MM.1S (cell line): ENCODE results near the gene COQ7.
A peak's percentile ranks its signal among the peaks of the same experiment; 100 is the strongest.

Experiments used
- DNase-seq: peaks from one replicate; pipeline ENCODE4 v3.0.0-alpha.2; 2015
- H2AFZ ChIP-seq: fragments of 300-600 bp; sonication (generic); 2 replicates; pipeline ENCODE4 v1.6.0; 2016; ENCODE audit warnings: antibody characterized with exemption, low read length
- H3F3A ChIP-seq: fragments of 300-600 bp; sonication (generic); 2 replicates; pipeline ENCODE4 v1.6.1; 2016; ENCODE audit warnings: mild to moderate bottlenecking, antibody characterized with exemption, low read length, moderate library complexity, mixed read lengths; ENCODE audit not compliant: insufficient read depth
- H3K27ac ChIP-seq: fragments of 300-600 bp; sonication (generic); 2 replicates; pipeline ENCODE4 v1.5.1; 2016; ENCODE audit warnings: mild to moderate bottlenecking, low read length
- H3K27me3 ChIP-seq: fragments of 300-600 bp; sonication (generic); replicated peaks from 2 replicates; pipeline ENCODE4 v1.6.0; 2016; ENCODE audit warnings: low read length; ENCODE audit not compliant: insufficient read depth
- H3K36me3 ChIP-seq: fragments of 300-600 bp; sonication (generic); replicated peaks from 2 replicates; pipeline ENCODE4 v1.6.1; 2016; ENCODE audit warnings: mild to moderate bottlenecking, low read length, mixed read lengths; ENCODE audit not compliant: insufficient read depth
- H3K4me1 ChIP-seq: fragments of 300-600 bp; sonication (generic); 2 replicates; pipeline ENCODE4 v1.6.1; 2016; ENCODE audit warnings: low read length, mixed read lengths
- H3K4me2 ChIP-seq: fragments of 300-600 bp; sonication (generic); 2 replicates; pipeline ENCODE4 v1.6.0; 2016; ENCODE audit warnings: low read depth, low read length
- H3K4me3 ChIP-seq: fragments of 300-600 bp; sonication (generic); 2 replicates; pipeline ENCODE4 v1.5.1; 2016; ENCODE audit warnings: low read length, mixed read lengths
- H3K79me2 ChIP-seq: fragments of 300-600 bp; sonication (generic); 2 replicates; pipeline ENCODE4 v1.6.1; 2016; ENCODE audit warnings: mixed run types, low read length, mixed read lengths
- H3K9ac ChIP-seq: fragments of 300-600 bp; sonication (generic); 2 replicates; pipeline ENCODE4 v1.6.1; 2016; ENCODE audit warnings: low read length, mixed read lengths
- H3K9me2 ChIP-seq: fragments of 300-600 bp; sonication (generic); replicated peaks from 2 replicates; pipeline ENCODE4 v1.6.1; 2016; ENCODE audit warnings: mild to moderate bottlenecking, low read length, mixed read lengths; ENCODE audit not compliant: insufficient read depth
- H3K9me3 ChIP-seq: fragments of 300-600 bp; sonication (generic); replicated peaks from 2 replicates; pipeline ENCODE4 v1.6.1; 2016; ENCODE audit warnings: mild to moderate bottlenecking, low read length, mixed read lengths; ENCODE audit not compliant: insufficient read depth
- H4K20me1 ChIP-seq: fragments of 300-600 bp; sonication (generic); 2 replicates; pipeline ENCODE4 v1.6.1; 2016; ENCODE audit warnings: mild to moderate bottlenecking, low read length, moderate library complexity, mixed read lengths; ENCODE audit not compliant: insufficient read depth
- EZH2 ChIP-seq: fragments of 300-600 bp; sonication (generic); optimal IDR thresholded peaks from 2 replicates; pipeline ENCODE3; 2017; ENCODE audit warnings: low read depth, mild to moderate bottlenecking, antibody characterized with exemption, low read length, mixed read lengths
- EZH2phosphoT487 ChIP-seq: fragments of 300-600 bp; sonication (generic); IDR thresholded peaks from 2 replicates; pipeline ENCODE4 v1.6.1; 2018; ENCODE audit warnings: antibody characterized with exemption, low read length
- TF ChIP-seq, protein P1 (sequence below): fragments of 300-600 bp; sonication (generic); IDR thresholded peaks from 2 replicates; pipeline ENCODE4 v1.5.1; 2016; ENCODE audit warnings: antibody characterized with exemption, low read length, mixed read lengths

The COQ7 gene

GRCh38 chr16:19062706-19063105 lies 4.7 kb upstream of the COQ7 start:
- no peak overlapping the region for H3K9ac ChIP-seq
- no peaks in the 10 kb centered on the region for H3K9me2 ChIP-seq
- no peaks in the 10 kb centered on the region for H3K4me1 ChIP-seq
- no peak overlapping the region for H2AFZ ChIP-seq
- no peak overlapping the region for H3K27ac ChIP-seq
- H3K4me2 ChIP-seq, result no peak overlapping the region
- TF ChIP-seq EZH2, result no peak
- TF ChIP-seq, protein P1, sequence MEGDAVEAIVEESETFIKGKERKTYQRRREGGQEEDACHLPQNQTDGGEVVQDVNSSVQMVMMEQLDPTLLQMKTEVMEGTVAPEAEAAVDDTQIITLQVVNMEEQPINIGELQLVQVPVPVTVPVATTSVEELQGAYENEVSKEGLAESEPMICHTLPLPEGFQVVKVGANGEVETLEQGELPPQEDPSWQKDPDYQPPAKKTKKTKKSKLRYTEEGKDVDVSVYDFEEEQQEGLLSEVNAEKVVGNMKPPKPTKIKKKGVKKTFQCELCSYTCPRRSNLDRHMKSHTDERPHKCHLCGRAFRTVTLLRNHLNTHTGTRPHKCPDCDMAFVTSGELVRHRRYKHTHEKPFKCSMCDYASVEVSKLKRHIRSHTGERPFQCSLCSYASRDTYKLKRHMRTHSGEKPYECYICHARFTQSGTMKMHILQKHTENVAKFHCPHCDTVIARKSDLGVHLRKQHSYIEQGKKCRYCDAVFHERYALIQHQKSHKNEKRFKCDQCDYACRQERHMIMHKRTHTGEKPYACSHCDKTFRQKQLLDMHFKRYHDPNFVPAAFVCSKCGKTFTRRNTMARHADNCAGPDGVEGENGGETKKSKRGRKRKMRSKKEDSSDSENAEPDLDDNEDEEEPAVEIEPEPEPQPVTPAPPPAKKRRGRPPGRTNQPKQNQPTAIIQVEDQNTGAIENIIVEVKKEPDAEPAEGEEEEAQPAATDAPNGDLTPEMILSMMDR, result no peak
- no peak for TF ChIP-seq EZH2phosphoT487
- H3K4me3 ChIP-seq, result no peak overlapping the region
- H3F3A ChIP-seq, result no peaks in the 10 kb centered on the region
- no peaks in the 10 kb centered on the region for H4K20me1 ChIP-seq
- H3K79me2 ChIP-seq, result no peaks in the 10 kb centered on the region
- no peak for DNase-seq
- no peaks in the 10 kb centered on the region for H3K36me3 ChIP-seq
- no peaks in the 10 kb centered on the region for H3K9me3 ChIP-seq
- no peaks in the 10 kb centered on the region for H3K27me3 ChIP-seq

DNA sequence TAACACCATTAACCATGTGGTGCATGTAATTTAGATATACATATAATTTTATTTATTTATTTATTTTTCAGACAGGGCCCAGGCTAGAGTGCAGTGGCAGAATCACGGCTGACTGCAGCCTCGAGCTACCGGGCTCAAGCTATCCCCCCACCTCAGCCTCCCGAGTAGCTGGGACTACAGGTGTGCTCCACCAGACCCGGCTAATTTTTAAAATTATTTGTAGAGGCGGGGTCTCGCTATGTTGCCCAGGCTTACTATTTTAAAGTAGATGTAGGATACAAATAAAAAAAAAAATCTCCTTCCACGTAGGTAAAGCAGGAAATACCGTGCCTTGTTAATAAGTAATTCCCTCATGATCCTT lies 446 bp upstream of the COQ7 start:
- Histone ChIP-seq H2AFZ (peak overlapping the region; percentile 98), H3K9me2 (no peaks in the 10 kb centered on the region), H3K27ac (peak overlapping the region; percentile 97; the same call in 1 of the 2 replicates), H3K79me2 (no peaks in the 10 kb centered on the region), H3K4me1 (no peaks in the 10 kb centered on the region), H3K9ac (peak overlapping the region; percentile 96; the same call in 1 of the 2 replicates), H3K4me2 (peak overlapping the region; percentile 31; the same call in 1 of the 2 replicates), H3F3A (peaks cover 4% of the 10 kb centered on the region; the same call in 1 of the 2 replicates), H3K36me3 (no peaks in the 10 kb centered on the region), H3K27me3 (no peaks in the 10 kb centered on the region), H4K20me1 (no peaks in the 10 kb centered on the region), H3K9me3 (no peaks in the 10 kb centered on the region), H3K4me3 (peak overlapping the region; percentile 99)
- TF ChIP-seq, protein P1, result no peak
- no peak for TF ChIP-seq EZH2
- no peak for TF ChIP-seq EZH2phosphoT487
- no peak for DNase-seq

DNA sequence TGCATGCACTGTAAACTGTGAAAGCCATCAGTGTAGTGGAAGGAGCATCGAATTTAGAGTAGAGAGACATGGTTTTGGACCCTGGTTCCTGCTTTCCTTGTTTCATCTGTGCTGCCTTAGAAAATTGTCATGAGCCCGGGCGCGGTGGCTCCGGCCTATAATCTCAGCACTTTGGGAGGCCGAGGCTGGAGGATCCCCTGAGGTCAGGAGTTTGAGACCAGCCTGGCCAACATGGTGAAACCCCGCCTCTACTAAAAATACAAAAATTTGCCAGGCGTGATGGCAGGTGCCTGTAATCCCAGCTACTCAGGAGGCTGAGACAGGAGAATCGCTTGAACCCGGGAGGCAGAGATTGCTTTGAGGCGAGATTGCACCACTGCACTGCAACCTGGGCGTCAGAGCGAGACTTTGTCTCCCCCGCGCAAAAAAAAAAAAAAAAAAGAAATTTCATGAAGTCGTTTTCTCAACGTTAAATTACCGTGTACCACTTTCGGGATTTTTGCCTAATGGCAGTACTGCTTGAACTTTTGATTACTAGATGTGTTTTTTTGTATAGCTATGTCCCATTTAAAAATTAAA lies 912 bp downstream of the COQ7 start:
- DNase-seq, result no peak
- TF ChIP-seq, protein P1, result no peak
- no peak for TF ChIP-seq EZH2
- TF ChIP-seq EZH2phosphoT487, result no peak
- H4K20me1 ChIP-seq, result no peaks in the 10 kb centered on the region
- no peaks in the 10 kb centered on the region for H3K79me2 ChIP-seq
- H3K27me3 ChIP-seq, result no peaks in the 10 kb centered on the region
- H3K4me1 ChIP-seq, result no peaks in the 10 kb centered on the region
- H3K9ac ChIP-seq, result peak overlapping the region; percentile 96
- H3F3A ChIP-seq, result peaks cover 4% of the 10 kb centered on the region; the same call in 1 of the 2 replicates
- H3K36me3 ChIP-seq, result no peaks in the 10 kb centered on the region
- no peaks in the 10 kb centered on the region for H3K9me3 ChIP-seq
- peak overlapping the region; percentile 90 for H3K4me2 ChIP-seq
- peak overlapping the region; percentile 97 for H3K27ac ChIP-seq
- H3K4me3 ChIP-seq, result peak overlapping the region; percentile 99
- H2AFZ ChIP-seq, result peak overlapping the region; percentile 98
- H3K9me2 ChIP-seq, result no peaks in the 10 kb centered on the region
